Stimulated activated effector memory CD8-positive, alpha-beta T cell treated with anti-CD3 and anti-CD28 coated beads, Interleukin-12 subunit alpha, Interleukin-12 subunit beta, amount 100 ng/mL, for 72 hours (primary cell): ENCODE measurements around the gene USH2A.

ENCODE experiments used
- ATAC-seq: fragments of 150-1000 bp; cut with Tn5 transposase; 2 replicates; pipeline ENCODE4 v1.10.0; 2021
- DNase-seq, 2 donors: peaks; one replicate each; pipeline ENCODE4 v3.0.0; 2021 to 2022; ENCODE audit warnings: low spot score in 2 of 2
- H3K27ac Mint-ChIP-seq: one replicate; pipeline ENCODE4 v1.8.0; 2022; ENCODE audit warnings: mild to moderate bottlenecking, mixed read lengths
- H3K36me3 Mint-ChIP-seq: one replicate; pipeline ENCODE4 v1.8.0; 2022; ENCODE audit warnings: mild to moderate bottlenecking, mixed read lengths
- H3K4me1 Mint-ChIP-seq: one replicate; pipeline ENCODE4 v1.8.0; 2022; ENCODE audit warnings: mixed read lengths
- H3K4me3 Mint-ChIP-seq: one replicate; pipeline ENCODE4 v1.8.0; 2022; ENCODE audit warnings: mild to moderate bottlenecking, mixed read lengths
- H3K9me3 Mint-ChIP-seq: one replicate; pipeline ENCODE4 v1.8.0; 2022; ENCODE audit warnings: mixed read lengths

USH2A gene

DNA sequence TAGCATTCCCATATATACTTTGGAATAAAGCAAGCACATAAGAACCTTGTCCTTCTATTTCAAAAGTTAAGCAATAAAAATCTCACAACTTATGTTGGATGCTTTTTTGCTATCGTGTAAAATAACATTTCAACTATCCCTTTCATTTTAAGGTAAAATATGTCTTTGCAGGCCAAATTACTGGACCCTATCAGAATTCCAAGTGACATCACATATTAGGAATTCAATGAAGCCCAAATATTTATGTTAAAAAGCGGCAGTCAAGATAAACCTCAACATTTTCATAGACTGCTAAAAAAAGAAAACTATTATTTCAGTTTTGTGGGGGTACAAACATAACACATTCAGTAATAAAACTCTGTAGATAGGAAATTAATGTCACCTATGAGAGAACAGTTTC lies 604.1 kb downstream of the USH2A start:
- Mint-ChIP-seq H3K27ac (no peak overlapping the region), H3K9me3 (peaks cover 18% of the 10 kb centered on the region), H3K4me3 (no peak overlapping the region), H3K36me3 (no peaks in the 10 kb centered on the region), H3K4me1 (no peaks in the 10 kb centered on the region)
- no peak for DNase-seq
- ATAC-seq = no peak

DNA sequence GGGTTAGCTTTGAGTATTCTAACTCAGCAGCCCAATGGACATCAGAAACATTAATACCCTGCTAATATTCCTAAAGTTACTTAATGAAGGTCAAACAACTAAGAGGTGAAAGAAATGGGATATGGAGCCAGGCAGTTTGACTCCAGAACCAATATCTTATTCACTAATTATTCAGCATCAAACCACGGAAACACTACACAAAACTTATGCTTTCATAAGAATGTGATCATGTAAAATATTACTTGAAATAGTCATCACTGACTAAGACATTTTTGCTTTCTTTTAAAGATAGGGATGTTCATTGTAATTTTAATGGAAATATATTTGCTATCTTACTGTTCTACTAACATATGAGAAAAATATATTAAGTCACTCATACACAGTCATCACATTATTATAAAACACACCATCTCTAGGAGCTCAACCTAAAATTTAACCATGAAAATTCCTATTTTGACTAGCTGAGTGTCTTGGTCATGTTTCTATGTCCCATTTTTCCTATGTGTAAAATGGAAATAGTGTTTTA lies 615.3 kb downstream of the USH2A start:
- Mint-ChIP-seq H3K4me3 (no peak overlapping the region), H3K27ac (no peak overlapping the region), H3K36me3 (no peaks in the 10 kb centered on the region), H3K9me3 (peaks cover 16% of the 10 kb centered on the region), H3K4me1 (no peaks in the 10 kb centered on the region)
- ATAC-seq (no peak), DNase-seq (no peak)

DNA sequence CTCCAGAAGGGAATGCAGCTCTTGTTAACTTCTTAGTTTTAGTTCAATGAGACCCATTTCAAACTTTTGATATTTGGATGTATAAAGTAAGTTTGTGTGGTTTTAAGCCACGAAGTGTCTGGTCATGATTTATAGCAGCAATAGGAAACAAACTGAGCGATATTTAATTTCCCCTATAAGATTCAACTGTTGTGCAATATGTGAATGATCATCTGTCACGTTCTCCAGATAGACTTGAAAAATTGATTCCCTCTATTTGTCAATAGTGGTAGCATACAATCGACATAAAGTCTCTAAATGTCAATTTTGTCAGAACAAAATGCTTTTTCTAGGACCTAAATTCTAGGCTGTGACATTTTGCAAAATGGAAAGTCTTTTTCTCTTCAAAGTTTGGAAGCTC lies 616.0 kb downstream of the USH2A start:
- DNase-seq (no peak), ATAC-seq (no peak)
- H3K36me3 Mint-ChIP-seq = no peaks in the 10 kb centered on the region
- no peaks in the 10 kb centered on the region for H3K4me1 Mint-ChIP-seq
- H3K27ac Mint-ChIP-seq = no peak overlapping the region
- H3K9me3 Mint-ChIP-seq = peaks cover 11% of the 10 kb centered on the region
- no peak overlapping the region for H3K4me3 Mint-ChIP-seq

- no peaks in the 10 kb centered on the region for H3K4me1 Mint-ChIP-seq
- peaks cover 8% of the 10 kb centered on the region for H3K9me3 Mint-ChIP-seq
- H3K36me3 Mint-ChIP-seq = no peaks in the 10 kb centered on the region
- H3K27ac Mint-ChIP-seq = no peak overlapping the region
- ATAC-seq (no peak), DNase-seq (no peak)
- no peak overlapping the region for H3K4me3 Mint-ChIP-seq
These were observed 625.4 kb downstream of the USH2A start for GRCh38 chr1:215797859-215798258.

- no peak overlapping the region for H3K4me3 Mint-ChIP-seq
- no peaks in the 10 kb centered on the region for H3K36me3 Mint-ChIP-seq
- DNase-seq = no peak
- peaks cover 3% of the 10 kb centered on the region for H3K9me3 Mint-ChIP-seq
- ATAC-seq = no peak
- no peaks in the 10 kb centered on the region for H3K4me1 Mint-ChIP-seq
- no peak overlapping the region for H3K27ac Mint-ChIP-seq
These were observed 629.1 kb downstream of the USH2A start for GRCh38 chr1:215794156-215794555.

DNA sequence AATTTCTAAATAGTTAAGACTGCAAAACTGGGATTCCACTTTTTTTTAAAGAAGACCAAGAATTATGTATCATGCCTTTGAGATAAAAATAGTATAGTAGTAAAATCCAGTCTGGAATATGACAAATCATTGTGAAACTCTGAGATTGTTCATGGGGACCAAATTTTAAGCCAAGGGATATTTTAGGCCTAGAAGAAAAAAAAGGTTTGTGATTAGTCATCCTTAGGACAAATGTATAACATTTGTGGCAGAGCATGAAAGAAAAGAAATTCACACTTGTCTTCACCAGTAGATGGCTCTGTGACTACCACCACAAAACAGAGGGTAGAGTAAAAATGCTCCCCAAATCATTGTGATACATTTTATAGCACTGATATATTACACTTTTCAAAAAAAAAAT lies 630.1 kb downstream of the USH2A start:
- ATAC-seq (no peak), DNase-seq (no peak)
- peaks cover 2% of the 10 kb centered on the region for H3K9me3 Mint-ChIP-seq
- no peaks in the 10 kb centered on the region for H3K4me1 Mint-ChIP-seq
- no peak overlapping the region for H3K27ac Mint-ChIP-seq
- H3K36me3 Mint-ChIP-seq = no peaks in the 10 kb centered on the region
- H3K4me3 Mint-ChIP-seq = no peak overlapping the region

DNA sequence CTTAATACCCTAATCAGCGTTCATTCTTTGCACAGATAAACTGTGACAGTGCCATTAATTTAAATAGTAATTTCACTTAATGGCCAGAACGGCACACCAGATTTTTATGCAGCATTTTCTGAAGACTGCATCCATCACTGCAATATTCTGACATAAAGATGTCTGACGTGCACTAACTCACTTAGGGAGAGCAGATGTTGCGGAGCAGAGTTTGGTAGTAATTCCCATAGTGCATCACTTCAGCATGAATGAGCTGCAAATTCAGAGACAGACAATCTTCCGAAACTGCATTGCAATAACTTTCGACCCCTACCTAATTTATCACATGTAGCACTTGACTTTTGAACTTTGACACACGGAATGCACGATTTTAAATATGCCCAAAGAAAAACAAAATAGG lies 630.8 kb downstream of the USH2A start:
- Mint-ChIP-seq H3K4me3 (no peak overlapping the region), H3K36me3 (no peaks in the 10 kb centered on the region), H3K4me1 (no peaks in the 10 kb centered on the region), H3K9me3 (peaks cover 2% of the 10 kb centered on the region), H3K27ac (no peak overlapping the region)
- DNase-seq (no peak), ATAC-seq (no peak)

- H3K4me1 Mint-ChIP-seq = no peaks in the 10 kb centered on the region
- H3K36me3 Mint-ChIP-seq = no peaks in the 10 kb centered on the region
- no peak for ATAC-seq
- DNase-seq = no peak
- peaks cover 4% of the 10 kb centered on the region for H3K9me3 Mint-ChIP-seq
- H3K4me3 Mint-ChIP-seq = no peak overlapping the region
- H3K27ac Mint-ChIP-seq = no peak overlapping the region
These were observed 633.3 kb downstream of the USH2A start for GRCh38 chr1:215789981-215790380.

GRCh38 chr1:215786997-215787396 lies 636.3 kb downstream of the USH2A start:
- no peak overlapping the region for H3K4me3 Mint-ChIP-seq

DNA sequence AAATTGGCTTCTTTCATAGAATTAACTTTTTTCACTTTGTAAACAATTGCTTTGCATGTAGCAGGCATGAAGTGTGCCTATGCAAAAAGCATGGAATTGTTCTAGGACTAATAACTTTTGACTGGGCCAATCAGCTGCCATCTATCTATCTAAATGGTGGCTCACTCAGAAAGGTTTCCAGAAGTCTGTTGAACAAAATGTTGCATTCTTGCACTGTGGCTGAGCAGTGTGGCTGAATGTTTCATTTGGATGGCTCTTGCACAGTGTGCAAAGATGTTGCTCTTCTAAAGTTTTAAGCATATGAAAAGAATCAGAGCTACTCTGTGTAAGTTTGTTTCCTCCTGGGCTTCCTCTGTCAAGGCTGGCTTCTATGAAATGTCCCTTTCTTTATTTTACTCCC lies 642.6 kb downstream of the USH2A start:
- Mint-ChIP-seq H3K9me3 (peaks cover 16% of the 10 kb centered on the region), H3K4me1 (no peaks in the 10 kb centered on the region), H3K27ac (no peak overlapping the region), H3K4me3 (no peak overlapping the region), H3K36me3 (no peaks in the 10 kb centered on the region)
- DNase-seq (no peak), ATAC-seq (no peak)

More at GRCh38 chr1:215786997-215787396, 636.3 kb downstream of the USH2A start:
- Mint-ChIP-seq H3K9me3 (peaks cover 11% of the 10 kb centered on the region), H3K27ac (no peak overlapping the region), H3K36me3 (no peaks in the 10 kb centered on the region), H3K4me1 (no peaks in the 10 kb centered on the region)
- DNase-seq (no peak), ATAC-seq (no peak)

DNA sequence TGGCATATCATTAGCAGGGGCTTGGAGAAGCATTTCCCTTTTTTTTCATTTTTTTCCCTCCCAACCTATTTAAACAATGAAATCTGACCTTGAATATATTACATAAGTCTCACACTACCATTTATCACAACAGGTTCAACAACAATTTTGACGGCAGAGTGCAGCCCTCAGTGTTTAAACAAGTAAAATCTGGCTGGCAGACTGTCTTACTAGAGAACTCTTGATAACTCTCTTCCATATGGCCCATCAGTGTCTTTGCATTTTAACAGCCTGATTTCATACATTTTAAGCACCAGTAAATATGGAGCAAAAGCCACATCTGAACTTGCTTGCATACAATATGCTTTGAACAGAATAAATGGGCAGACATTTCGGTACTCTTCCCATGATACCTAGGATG lies 643.1 kb downstream of the USH2A start:
- H3K27ac Mint-ChIP-seq = no peak overlapping the region
- DNase-seq (no peak), ATAC-seq (no peak)

DNA sequence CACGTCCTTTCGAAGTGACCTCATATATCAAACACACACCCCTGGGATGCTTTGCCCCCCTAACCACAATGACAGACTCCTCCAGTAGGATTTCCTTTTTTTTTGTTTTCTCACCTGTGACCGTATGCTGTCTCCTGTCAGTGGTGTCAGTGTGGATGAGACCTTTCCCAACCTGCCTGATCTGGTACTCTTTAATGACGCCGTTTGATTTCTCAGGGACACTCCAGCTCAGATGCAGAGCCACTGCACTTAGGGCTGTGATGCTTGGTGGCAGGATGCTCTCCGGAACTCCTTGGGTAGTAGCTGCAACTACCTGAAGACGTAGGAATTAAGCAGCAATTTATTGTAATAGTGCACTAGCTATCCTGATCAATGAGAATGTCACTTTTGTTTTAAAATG lies 643.5 kb downstream of the USH2A start:
- Mint-ChIP-seq H3K36me3 (no peaks in the 10 kb centered on the region), H3K4me1 (no peaks in the 10 kb centered on the region), H3K4me3 (no peak overlapping the region), H3K9me3 (peaks cover 14% of the 10 kb centered on the region), H3K27ac (no peak overlapping the region)
- no peak for ATAC-seq
- no peak for DNase-seq

More for the DNA sequence above, 643.1 kb downstream of the USH2A start:
- no peaks in the 10 kb centered on the region for H3K4me1 Mint-ChIP-seq
- no peaks in the 10 kb centered on the region for H3K36me3 Mint-ChIP-seq
- H3K9me3 Mint-ChIP-seq = peaks cover 14% of the 10 kb centered on the region
- no peak overlapping the region for H3K4me3 Mint-ChIP-seq

- no peak for DNase-seq
These were observed 645.8 kb downstream of the USH2A start for GRCh38 chr1:215777370-215777925.

DNA sequence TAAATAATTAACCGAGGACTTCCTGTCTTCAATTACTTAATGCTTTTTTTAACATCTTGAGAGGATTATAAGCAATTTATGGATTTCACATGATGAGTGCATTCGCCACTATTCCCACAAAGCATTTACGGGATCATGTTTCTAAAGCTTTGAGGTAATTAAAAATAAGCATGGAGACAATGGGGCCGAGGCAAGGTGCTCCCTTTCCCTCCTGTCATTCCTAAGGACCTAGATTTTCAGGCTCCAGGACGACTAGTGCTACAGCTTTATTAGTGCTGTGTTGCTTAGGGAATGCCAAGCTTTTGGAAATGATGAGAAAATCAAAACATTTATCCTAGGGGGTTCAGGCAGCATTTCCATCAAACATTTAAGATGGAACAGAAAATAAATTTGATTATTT lies 646.9 kb downstream of the USH2A start:
- no peak overlapping the region for H3K27ac Mint-ChIP-seq
- ATAC-seq (no peak), DNase-seq (no peak)
- H3K4me3 Mint-ChIP-seq = no peak overlapping the region
- H3K36me3 Mint-ChIP-seq = no peaks in the 10 kb centered on the region
- no peaks in the 10 kb centered on the region for H3K4me1 Mint-ChIP-seq
- H3K9me3 Mint-ChIP-seq = peaks cover 18% of the 10 kb centered on the region

More at GRCh38 chr1:215777370-215777925, 645.8 kb downstream of the USH2A start:
- Mint-ChIP-seq H3K36me3 (no peaks in the 10 kb centered on the region), H3K9me3 (peaks cover 18% of the 10 kb centered on the region), H3K4me3 (no peak overlapping the region), H3K4me1 (no peaks in the 10 kb centered on the region), H3K27ac (no peak overlapping the region)
- ATAC-seq = no peak

GRCh38 chr1:215772151-215772550 lies 651.1 kb downstream of the USH2A start:
- ATAC-seq = no peak
- no peak overlapping the region for H3K27ac Mint-ChIP-seq
- no peak for DNase-seq
- H3K4me1 Mint-ChIP-seq = no peaks in the 10 kb centered on the region
- peaks cover 16% of the 10 kb centered on the region for H3K9me3 Mint-ChIP-seq
- no peaks in the 10 kb centered on the region for H3K36me3 Mint-ChIP-seq
- H3K4me3 Mint-ChIP-seq = no peak overlapping the region

GRCh38 chr1:215768303-215768702 lies 654.9 kb downstream of the USH2A start:
- Mint-ChIP-seq H3K36me3 (no peaks in the 10 kb centered on the region), H3K9me3 (peaks cover 15% of the 10 kb centered on the region), H3K27ac (no peak overlapping the region), H3K4me1 (no peaks in the 10 kb centered on the region), H3K4me3 (no peak overlapping the region)
- no peak for DNase-seq
- ATAC-seq = no peak

- Mint-ChIP-seq H3K4me3 (no peak overlapping the region), H3K4me1 (no peaks in the 10 kb centered on the region), H3K9me3 (peaks cover 18% of the 10 kb centered on the region), H3K27ac (no peak overlapping the region), H3K36me3 (no peaks in the 10 kb centered on the region)
- ATAC-seq (no peak), DNase-seq (no peak)
These were observed 655.5 kb downstream of the USH2A start for GRCh38 chr1:215767761-215768160.
